T-helper 2 cell treated with Interferon-gamma antibody and Interleukin-4, amounts not matched to agents 100 ng/mL and 5 ng/mL, for 36 hours (primary cell): Measurements from ENCODE around the gene RNF128. TPM values are rescaled to one million over a fixed set of nuclear protein-coding genes. Genes with fewer than 3 reads are reported as not detected.
"Not testable (repeated sequence)": the region's sequence is repeated elsewhere in the genome, so short reads cannot be mapped to it uniquely, and the experiment has no call there.

Source experiments
- intact Hi-C: fragments of 100-400 bp; cut with micrococcal nuclease; formaldehyde crosslinking; loops from one replicate; pipeline ENCODE4 v1.15.1; 2023
- total RNA-seq: library from RNA; stranded (reverse); gene quantifications from 2 replicates; pipeline ENCODE4 v1.2.3, GENCODE V29; 2022

Gene RNF128
- total RNA-seq, 1 donor from 2014 or later: not detected

GRCh38 chrX:106742805-106743204 lies 16.3 kb downstream of the RNF128 start:
- intact Hi-C loops: no loop called here

GRCh38 chrX:106748377-106748776 lies 21.9 kb downstream of the RNF128 start:
- intact Hi-C loops: no loop called here

GRCh38 chrX:106751407-106751806 lies 24.9 kb downstream of the RNF128 start:
- intact Hi-C loops: no loop called here

- intact Hi-C loops: no loop called here
Measured at GRCh38 chrX:106752101-106752678, 25.7 kb downstream of the RNF128 start.

- intact Hi-C loops: not testable (repeated sequence)
Measured at GRCh38 chrX:106769288-106769687, 42.8 kb downstream of the RNF128 start.

- intact Hi-C loops: no loop called here
Measured at GRCh38 chrX:106774981-106775380, 48.5 kb downstream of the RNF128 start.

- intact Hi-C loops: no loop called here
Measured at GRCh38 chrX:106780264-106780663, 53.8 kb downstream of the RNF128 start.

GRCh38 chrX:106780664-106781377 lies 54.3 kb downstream of the RNF128 start:
- intact Hi-C loops: no loop called here

GRCh38 chrX:106783716-106784115 lies 57.2 kb downstream of the RNF128 start:
- intact Hi-C loops: no loop called here

GRCh38 chrX:106791495-106791894 lies 65.0 kb downstream of the RNF128 start:
- intact Hi-C loops: loop anchor here (1.0 kb wide), 1 partner anchor 310 kb away; no protein-coding TSS in a partner anchor

GRCh38 chrX:106802063-106802387 lies 75.5 kb downstream of the RNF128 start:
- intact Hi-C loops: no loop called here

- intact Hi-C loops: no loop called here
Measured at GRCh38 chrX:106802388-106803275, 76.1 kb downstream of the RNF128 start, which contains the start of gene TBC1D8B. Gene TBC1D8B, plus strand, starts transcription at chrX:106802673. Its CDS starts 181 bp downstream, at chrX:106802854.

GRCh38 chrX:106811131-106811910 lies 84.8 kb downstream of the RNF128 start:
- intact Hi-C loops: no loop called here

- intact Hi-C loops: not testable (repeated sequence)
Measured at GRCh38 chrX:106812930-106813329, 86.4 kb downstream of the RNF128 start.

GRCh38 chrX:106814093-106814492 lies 87.6 kb downstream of the RNF128 start:
- intact Hi-C loops: not testable (repeated sequence)

Other genes starting within 250 kb of the RNF128 start
- 8.0 and 9.0 TPM in 2 replicates for gene RADX, start 114.7 kb upstream of the RNF128 start, total RNA-seq
- 0.32 and 0.36 TPM in 2 replicates for gene TBC1D8B, start 76.0 kb downstream of the RNF128 start, total RNA-seq
- not detected in 2 replicates for gene RIPPLY1, start 176.6 kb downstream of the RNF128 start, total RNA-seq
- gene CLDN2, start 193.7 kb downstream of the RNF128 start, total RNA-seq: not detected in 2 replicates